Caco-2 (cell line): ENCODE measurements around the gene ADAMTSL2. TPM values are rescaled to one million over a fixed set of nuclear protein-coding genes. Genes with fewer than 3 reads are reported as not detected.

ENCODE experiments used
- BruUV-seq: library from RNA; stranded (reverse); fragments of 400-500 nt; replicated peaks from 2 replicates; lab custom pipeline; 2021; lab: Mats Ljungman, UMichigan
- CTCF ChIA-PET: fragments of 300-600 bp; sonication (Branson Sonifier 250); formaldehyde crosslinking; loops from one replicate; lab custom pipeline; 2022; ENCODE audit warnings: antibody characterized with exemption; lab: Charles Lee
- POLR2A ChIA-PET: fragments of 300-600 bp; sonication (Branson Sonifier 250); formaldehyde crosslinking; loops from one replicate; lab custom pipeline; 2022; ENCODE audit warnings: antibody characterized with exemption; lab: Charles Lee
- DNase-seq, 2 experiments: peaks; one replicate each; pipeline versions ENCODE4 v3.0.0 to v3.0.0-alpha.2; 2020 to 2022
- H3K27me3 ChIP-seq: replicated peaks from 2 replicates; pipeline ENCODE4 v1.6.0; 2011; ENCODE audit warnings: low read length; ENCODE audit not compliant: control insufficient read depth, insufficient read depth
- H3K36me3 ChIP-seq: 2 replicates; pipeline ENCODE4 v1.5.1; 2011; ENCODE audit warnings: low read length; ENCODE audit not compliant: control insufficient read depth, insufficient read depth
- H3K4me1 ChIP-seq: fragments of 250-450 bp; sonication (Bioruptor Pico); 2 replicates; pipeline ENCODE4 v1.5.1; 2020; ENCODE audit warnings: mild to moderate bottlenecking
- H3K4me3 ChIP-seq: 2 replicates; pipeline ENCODE4 v1.5.1; 2011; ENCODE audit warnings: low read depth, mild to moderate bottlenecking, control low read depth, low read length
- H3K9me3 ChIP-seq: fragments of 250-450 bp; sonication (Bioruptor Pico); 2 replicates; pipeline ENCODE4 v1.5.1; 2020; ENCODE audit warnings: mild to moderate bottlenecking, moderate library complexity
- H3K27ac Mint-ChIP-seq: one replicate; pipeline ENCODE4 v1.8.0; 2022; ENCODE audit warnings: mixed read lengths; ENCODE audit not compliant: unreplicated experiment
- H3K27me3 Mint-ChIP-seq: one replicate; pipeline ENCODE4 v1.8.0; 2022; ENCODE audit warnings: mixed read lengths; ENCODE audit not compliant: insufficient read depth, unreplicated experiment
- H3K36me3 Mint-ChIP-seq: one replicate; pipeline ENCODE4 v1.8.0; 2022; ENCODE audit warnings: mild to moderate bottlenecking, mixed read lengths; ENCODE audit not compliant: insufficient read depth, unreplicated experiment
- H3K4me1 Mint-ChIP-seq: one replicate; pipeline ENCODE4 v1.8.0; 2022; ENCODE audit warnings: low read depth, mixed read lengths; ENCODE audit not compliant: unreplicated experiment
- H3K4me3 Mint-ChIP-seq: one replicate; pipeline ENCODE4 v1.8.0; 2022; ENCODE audit warnings: mild to moderate bottlenecking, moderate library complexity, mixed read lengths; ENCODE audit not compliant: unreplicated experiment
- H3K9me3 Mint-ChIP-seq: one replicate; pipeline ENCODE4 v1.8.0; 2022; ENCODE audit warnings: mixed read lengths; ENCODE audit not compliant: unreplicated experiment
- CTCF ChIP-seq, 2 experiments: fragments of 200-600 bp in 1 of 2; IDR thresholded peaks; 1 replicate in 1 of 2; 2 replicates in 1 of 2; pipeline versions ENCODE4 v1.5.1 to v1.8.0; 2011 to 2022; ENCODE audit warnings: antibody characterized with exemption in 1 of 2, control low read depth in 1 of 2, inconsistent platforms in 1 of 2, low read depth in 1 of 2, low read length in 1 of 2, mild to moderate bottlenecking in 1 of 2, moderate library complexity in 1 of 2; ENCODE audit not compliant: insufficient read depth in 1 of 2, severe bottlenecking in 1 of 2, unreplicated experiment in 1 of 2
- intact Hi-C: fragments of 100-400 bp; cut with micrococcal nuclease; formaldehyde crosslinking; loops from one replicate; pipeline ENCODE4 v1.10.0; 2022; ENCODE audit not compliant: unreplicated experiment
- total RNA-seq: library from RNA; stranded (reverse); gene quantifications from 2 replicates; pipeline ENCODE4 v1.2.3, GENCODE V29; 2022

The ADAMTSL2 gene
- total RNA-seq, 1 experiment from 2014 or later, result 0.68 TPM

- H3K4me1 ChIP-seq, result no peaks in the 10 kb centered on the region
- Mint-ChIP-seq H3K36me3 (no peaks in the 10 kb centered on the region), H3K9me3 (no peaks in the 10 kb centered on the region), H3K27me3 (peaks cover 4% of the 10 kb centered on the region), H3K4me3 (no peak overlapping the region), H3K4me1 (no peaks in the 10 kb centered on the region), H3K27ac (no peak overlapping the region)
- no TSS peak for BruUV-seq
- no peaks in the 10 kb centered on the region for H3K36me3 ChIP-seq
- no peak overlapping the region for H3K4me3 ChIP-seq
- no peaks in the 10 kb centered on the region for H3K27me3 ChIP-seq
- ChIA-PET CTCF (no interaction called here), POLR2A (no interaction called here)
- H3K9me3 ChIP-seq, result no peaks in the 10 kb centered on the region
- TF ChIP-seq CTCF (IDR thresholded peaks at IDR 0.05; ENCODE audit: insufficient read depth in 1 of 2, low read depth in 1 of 2, low read length in 1 of 2, severe bottlenecking in 1 of 2, unreplicated experiment in 1 of 2), result no peak
- DNase-seq, result no peak
- intact Hi-C loops, result no loop called here
These were observed 34.7 kb downstream of the ADAMTSL2 start for GRCh38 chr9:133569121-133569785.

- Histone ChIP-seq H3K4me3 (no peak overlapping the region), H3K36me3 (no peaks in the 10 kb centered on the region), H3K4me1 (no peaks in the 10 kb centered on the region), H3K9me3 (no peaks in the 10 kb centered on the region), H3K27me3 (no peaks in the 10 kb centered on the region)
- TF ChIP-seq CTCF (IDR thresholded peaks at IDR 0.05; ENCODE audit: insufficient read depth in 1 of 2, low read depth in 1 of 2, low read length in 1 of 2, severe bottlenecking in 1 of 2, unreplicated experiment in 1 of 2), result no peak
- intact Hi-C loops, result no loop called here
- CTCF ChIA-PET, result no interaction called here
- H3K36me3 Mint-ChIP-seq, result no peaks in the 10 kb centered on the region
- H3K27ac Mint-ChIP-seq, result no peak overlapping the region
- H3K4me1 Mint-ChIP-seq, result no peaks in the 10 kb centered on the region
- H3K27me3 Mint-ChIP-seq, result peaks cover 4% of the 10 kb centered on the region
- BruUV-seq, result no TSS peak
- no peak overlapping the region for H3K4me3 Mint-ChIP-seq
- POLR2A ChIA-PET, result no interaction called here
- peak in 1 of 2 experiments; percentile 19 for DNase-seq
- H3K9me3 Mint-ChIP-seq, result no peaks in the 10 kb centered on the region
These were observed 35.6 kb downstream of the ADAMTSL2 start for GRCh38 chr9:133569891-133570690.

- H3K27me3 Mint-ChIP-seq, result peaks cover 4% of the 10 kb centered on the region
- H3K4me3 ChIP-seq, result no peak overlapping the region
- ChIA-PET POLR2A (no interaction called here), CTCF (no interaction called here)
- no peak overlapping the region for H3K27ac Mint-ChIP-seq
- no peaks in the 10 kb centered on the region for H3K36me3 Mint-ChIP-seq
- no peak for DNase-seq
- no peaks in the 10 kb centered on the region for H3K9me3 ChIP-seq
- no peaks in the 10 kb centered on the region for H3K27me3 ChIP-seq
- intact Hi-C loops, result no loop called here
- H3K4me3 Mint-ChIP-seq, result no peak overlapping the region
- no peaks in the 10 kb centered on the region for H3K9me3 Mint-ChIP-seq
- no TSS peak for BruUV-seq
- H3K36me3 ChIP-seq, result no peaks in the 10 kb centered on the region
- no peaks in the 10 kb centered on the region for H3K4me1 ChIP-seq
- no peak for TF ChIP-seq CTCF (IDR thresholded peaks at IDR 0.05; ENCODE audit: insufficient read depth in 1 of 2, low read depth in 1 of 2, low read length in 1 of 2, severe bottlenecking in 1 of 2, unreplicated experiment in 1 of 2)
- H3K4me1 Mint-ChIP-seq, result no peaks in the 10 kb centered on the region
These were observed 36.2 kb downstream of the ADAMTSL2 start for GRCh38 chr9:133570691-133571080.
